Skeletal muscle tissue (tissue), 4 donors: ENCODE results near the gene LRRC8D. TPM values are rescaled to one million over a fixed set of nuclear protein-coding genes. Genes with fewer than 3 reads are reported as not detected.

Source experiments
- H3K27ac ChIP-seq: one replicate; pipeline ENCODE4 v1.7.0; 2013; ENCODE audit warnings: mild to moderate bottlenecking, low read depth, low read length, inconsistent platforms
- H3K27me3 ChIP-seq, 3 donors: one replicate each; pipeline ENCODE4 v1.7.0; 2013; ENCODE audit warnings: low read length in 3 of 3; ENCODE audit not compliant: control insufficient read depth in 3 of 3, insufficient read depth in 3 of 3
- H3K36me3 ChIP-seq, 3 donors: one replicate each; pipeline ENCODE4 v1.7.0; 2013; ENCODE audit warnings: low read length in 3 of 3; ENCODE audit not compliant: control insufficient read depth in 3 of 3, insufficient read depth in 3 of 3
- H3K4me1 ChIP-seq, 3 donors: one replicate each; pipeline ENCODE4 v1.7.0; 2013; ENCODE audit warnings: low read length in 3 of 3, mild to moderate bottlenecking in 3 of 3; ENCODE audit not compliant: control insufficient read depth in 3 of 3, insufficient read depth in 3 of 3
- H3K4me3 ChIP-seq, 3 donors: one replicate each; pipeline ENCODE4 v1.7.0; 2013; ENCODE audit warnings: low read length in 3 of 3
- H3K9ac ChIP-seq, 3 donors: one replicate each; pipeline ENCODE4 v1.7.0; 2013; ENCODE audit warnings: low read length in 3 of 3, mild to moderate bottlenecking in 3 of 3, moderate library complexity in 2 of 3, low read depth in 1 of 3
- H3K9me3 ChIP-seq, 3 donors: one replicate each; pipeline ENCODE4 v1.7.0; 2013; ENCODE audit warnings: low read length in 3 of 3; ENCODE audit not compliant: control insufficient read depth in 3 of 3
- total RNA-seq: library from RNA; depleted of rRNA; stranded (reverse); fragments of >200 nt; gene quantifications from one replicate; pipeline ENCODE4 v1.2.3, GENCODE V29; 2014
- donor health status: Osteomylitis.

Gene LRRC8D
- total RNA-seq, 1 donor from 2014 or later: 4.7 TPM

GRCh38 chr1:89943846-89944781 is 123.3 kb downstream of the LRRC8D start:
- Histone ChIP-seq H3K27me3 (no peaks in the 10 kb centered on the region), H3K9me3 (no peaks in the 10 kb centered on the region), H3K27ac (no peak overlapping the region)

GRCh38 chr1:89945852-89946476 is 125.1 kb downstream of the LRRC8D start:
- no peak overlapping the region for H3K4me3 ChIP-seq
- H3K27me3 ChIP-seq: no peaks in the 10 kb centered on the region
- H3K4me1 ChIP-seq: peaks cover 0 to 3% (median 0%) of the 10 kb centered on the region in 3 donors
- H3K36me3 ChIP-seq: no peaks in the 10 kb centered on the region
- no peak overlapping the region for H3K27ac ChIP-seq
- no peak overlapping the region for H3K9ac ChIP-seq
- no peaks in the 10 kb centered on the region for H3K9me3 ChIP-seq

More at GRCh38 chr1:89943846-89944781, 123.3 kb downstream of the LRRC8D start:
- H3K9ac ChIP-seq: no peak overlapping the region
- H3K36me3 ChIP-seq: no peaks in the 10 kb centered on the region
- no peak overlapping the region for H3K4me3 ChIP-seq
- peaks cover 0 to 3% (median 0%) of the 10 kb centered on the region in 3 donors for H3K4me1 ChIP-seq

- Histone ChIP-seq H3K4me3 (no peak overlapping the region), H3K27ac (no peak overlapping the region), H3K27me3 (no peaks in the 10 kb centered on the region), H3K36me3 (no peaks in the 10 kb centered on the region), H3K9me3 (no peaks in the 10 kb centered on the region), H3K4me1 (peaks cover 0 to 3% (median 0%) of the 10 kb centered on the region in 3 donors), H3K9ac (no peak overlapping the region)
These were observed 125.7 kb downstream of the LRRC8D start for GRCh38 chr1:89946532-89946931.

GRCh38 chr1:89948722-89949345 is 128.0 kb downstream of the LRRC8D start:
- Histone ChIP-seq H3K4me3 (no peak overlapping the region), H3K4me1 (no peaks in the 10 kb centered on the region), H3K27me3 (no peaks in the 10 kb centered on the region), H3K36me3 (no peaks in the 10 kb centered on the region), H3K9ac (no peak overlapping the region), H3K9me3 (no peaks in the 10 kb centered on the region), H3K27ac (no peak overlapping the region)

- no peak overlapping the region for H3K4me3 ChIP-seq
- no peaks in the 10 kb centered on the region for H3K36me3 ChIP-seq
- no peaks in the 10 kb centered on the region for H3K9me3 ChIP-seq
- H3K4me1 ChIP-seq: no peaks in the 10 kb centered on the region
- H3K27me3 ChIP-seq: no peaks in the 10 kb centered on the region
- no peak overlapping the region for H3K27ac ChIP-seq
- H3K9ac ChIP-seq: no peak overlapping the region
These were observed 129.3 kb downstream of the LRRC8D start for GRCh38 chr1:89949991-89950624.

GRCh38 chr1:89950703-89951102 is 129.9 kb downstream of the LRRC8D start:
- no peaks in the 10 kb centered on the region for H3K4me1 ChIP-seq
- no peaks in the 10 kb centered on the region for H3K27me3 ChIP-seq
- no peak overlapping the region for H3K4me3 ChIP-seq

GRCh38 chr1:89951766-89952604 is 131.2 kb downstream of the LRRC8D start:
- H3K36me3 ChIP-seq: no peaks in the 10 kb centered on the region
- no peaks in the 10 kb centered on the region for H3K9me3 ChIP-seq
- H3K27me3 ChIP-seq: no peaks in the 10 kb centered on the region
- H3K4me1 ChIP-seq: no peaks in the 10 kb centered on the region
- H3K27ac ChIP-seq: no peak overlapping the region
- H3K4me3 ChIP-seq: no peak overlapping the region
- H3K9ac ChIP-seq: no peak overlapping the region

More at GRCh38 chr1:89950703-89951102, 129.9 kb downstream of the LRRC8D start:
- no peaks in the 10 kb centered on the region for H3K36me3 ChIP-seq
- H3K9me3 ChIP-seq: no peaks in the 10 kb centered on the region
- no peak overlapping the region for H3K27ac ChIP-seq
- H3K9ac ChIP-seq: no peak overlapping the region

- no peaks in the 10 kb centered on the region for H3K4me1 ChIP-seq
- H3K9ac ChIP-seq: no peak overlapping the region
- H3K4me3 ChIP-seq: no peak overlapping the region
- H3K9me3 ChIP-seq: no peaks in the 10 kb centered on the region
- H3K27ac ChIP-seq: no peak overlapping the region
- H3K36me3 ChIP-seq: no peaks in the 10 kb centered on the region
- no peaks in the 10 kb centered on the region for H3K27me3 ChIP-seq
These were observed 131.8 kb downstream of the LRRC8D start for GRCh38 chr1:89952605-89953130.

GRCh38 chr1:89953131-89953626 is 132.3 kb downstream of the LRRC8D start:
- no peaks in the 10 kb centered on the region for H3K27me3 ChIP-seq
- no peak overlapping the region for H3K9ac ChIP-seq
- no peaks in the 10 kb centered on the region for H3K4me1 ChIP-seq
- H3K27ac ChIP-seq: no peak overlapping the region
- H3K4me3 ChIP-seq: no peak overlapping the region
- H3K36me3 ChIP-seq: no peaks in the 10 kb centered on the region
- H3K9me3 ChIP-seq: no peaks in the 10 kb centered on the region
